Osteoblast (primary cell): ENCODE results near the gene SLC22A14. TPM values are rescaled to one million over a fixed set of nuclear protein-coding genes. Genes with fewer than 3 reads are reported as not detected.
A peak's percentile ranks its signal among the peaks of the same experiment; 100 is the strongest.

Source experiments
- DNase-seq: peaks from one replicate; pipeline ENCODE4 v3.0.0; 2011; ENCODE audit warnings: low spot score, mixed read lengths; ENCODE audit not compliant: insufficient read length; ENCODE audit errors: missing footprints
- H2AFZ ChIP-seq: 2 replicates; pipeline ENCODE4 v1.6.0; 2011; ENCODE audit warnings: mild to moderate bottlenecking, low read length
- H3K27ac ChIP-seq: 2 replicates; pipeline ENCODE4 v1.5.1; 2011; ENCODE audit warnings: mild to moderate bottlenecking, low read depth, low read length, moderate library complexity
- H3K27me3 ChIP-seq: 2 replicates; pipeline ENCODE4 v1.6.0; 2012; ENCODE audit warnings: mild to moderate bottlenecking, control low read depth, inconsistent platforms, low read length, moderate library complexity; ENCODE audit not compliant: insufficient read depth
- H3K36me3 ChIP-seq: 2 replicates; pipeline ENCODE4 v1.5.1; 2011; ENCODE audit warnings: mild to moderate bottlenecking, low read length, control low read depth, moderate library complexity; ENCODE audit not compliant: insufficient read depth
- H3K4me1 ChIP-seq: 2 replicates; pipeline ENCODE4 v1.5.1; 2011; ENCODE audit warnings: mild to moderate bottlenecking, low read length, control low read depth, moderate library complexity; ENCODE audit not compliant: insufficient read depth
- H3K4me2 ChIP-seq: 2 replicates; pipeline ENCODE4 v1.6.0; 2011; ENCODE audit warnings: mild to moderate bottlenecking, low read length; ENCODE audit not compliant: insufficient read depth
- H3K4me3 ChIP-seq: fragments of 200-600 bp; sonication (generic); 3 replicates; pipeline ENCODE4 v1.5.1; 2012; ENCODE audit warnings: mild to moderate bottlenecking, low read length, inconsistent platforms; ENCODE audit not compliant: insufficient read depth
- H3K79me2 ChIP-seq: 2 replicates; pipeline ENCODE4 v1.6.0; 2012; ENCODE audit warnings: mild to moderate bottlenecking, low read length, control low read depth, inconsistent platforms; ENCODE audit not compliant: insufficient read depth
- H3K9me3 ChIP-seq: 2 replicates; pipeline ENCODE4 v1.5.1; 2011; ENCODE audit warnings: low read depth, low read length, control low read depth
- H4K20me1 ChIP-seq: 2 replicates; pipeline ENCODE4 v1.6.0; 2012; ENCODE audit warnings: mild to moderate bottlenecking, low read length, control low read depth; ENCODE audit not compliant: insufficient read depth
- total RNA-seq: library from RNA; depleted of rRNA; stranded (reverse); fragments of >200 nt; gene quantifications from 2 replicates; pipeline ENCODE4 v1.2.3, GENCODE V29; 2012
- TF ChIP-seq, protein P1 (sequence below): IDR thresholded peaks from 2 replicates; pipeline ENCODE4 v1.5.1; 2011; ENCODE audit warnings: mild to moderate bottlenecking, low read depth, low read length, moderate library complexity; ENCODE audit errors: extremely low read depth

SLC22A14 gene
- total RNA-seq, 1 donor = 0.36 TPM

DNA sequence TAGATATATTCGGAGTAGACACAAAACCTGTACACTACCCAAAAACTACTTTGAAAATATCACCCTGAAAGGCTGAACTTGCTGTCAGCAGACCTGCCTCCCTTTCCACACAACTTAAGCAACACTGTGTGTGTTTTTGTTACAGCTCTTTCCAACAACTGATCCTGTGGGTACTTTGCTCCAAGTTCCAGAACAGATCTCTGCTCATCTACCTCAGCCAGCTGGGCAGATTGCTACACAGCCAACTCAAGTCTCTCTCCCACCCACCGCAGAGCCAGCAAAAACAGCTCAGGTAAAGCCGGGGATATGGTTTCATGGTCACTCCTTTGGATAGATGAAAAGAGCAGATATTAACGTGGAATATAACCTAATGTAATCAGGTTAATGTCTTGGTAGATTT, 36.2 kb upstream of the SLC22A14 start:
- TF ChIP-seq, protein P1, sequence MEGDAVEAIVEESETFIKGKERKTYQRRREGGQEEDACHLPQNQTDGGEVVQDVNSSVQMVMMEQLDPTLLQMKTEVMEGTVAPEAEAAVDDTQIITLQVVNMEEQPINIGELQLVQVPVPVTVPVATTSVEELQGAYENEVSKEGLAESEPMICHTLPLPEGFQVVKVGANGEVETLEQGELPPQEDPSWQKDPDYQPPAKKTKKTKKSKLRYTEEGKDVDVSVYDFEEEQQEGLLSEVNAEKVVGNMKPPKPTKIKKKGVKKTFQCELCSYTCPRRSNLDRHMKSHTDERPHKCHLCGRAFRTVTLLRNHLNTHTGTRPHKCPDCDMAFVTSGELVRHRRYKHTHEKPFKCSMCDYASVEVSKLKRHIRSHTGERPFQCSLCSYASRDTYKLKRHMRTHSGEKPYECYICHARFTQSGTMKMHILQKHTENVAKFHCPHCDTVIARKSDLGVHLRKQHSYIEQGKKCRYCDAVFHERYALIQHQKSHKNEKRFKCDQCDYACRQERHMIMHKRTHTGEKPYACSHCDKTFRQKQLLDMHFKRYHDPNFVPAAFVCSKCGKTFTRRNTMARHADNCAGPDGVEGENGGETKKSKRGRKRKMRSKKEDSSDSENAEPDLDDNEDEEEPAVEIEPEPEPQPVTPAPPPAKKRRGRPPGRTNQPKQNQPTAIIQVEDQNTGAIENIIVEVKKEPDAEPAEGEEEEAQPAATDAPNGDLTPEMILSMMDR = no peak
- Histone ChIP-seq H3K27me3 (no peaks in the 10 kb centered on the region), H3K4me3 (no peak overlapping the region), H3K4me2 (no peak overlapping the region), H2AFZ (no peak overlapping the region), H3K36me3 (peaks cover 42% of the 10 kb centered on the region), H3K27ac (no peak overlapping the region), H3K9me3 (no peaks in the 10 kb centered on the region), H3K4me1 (peaks cover 12% of the 10 kb centered on the region), H3K79me2 (peaks cover 19% of the 10 kb centered on the region), H4K20me1 (peaks cover 8% of the 10 kb centered on the region)
- no peak for DNase-seq

GRCh38 chr3:38247366-38248035, 34.6 kb upstream of the SLC22A14 start:
- H2AFZ ChIP-seq = no peak overlapping the region
- peaks cover 57% of the 10 kb centered on the region for H3K36me3 ChIP-seq
- H3K27ac ChIP-seq = peak overlapping the region; percentile 25
- no peak overlapping the region for H3K4me3 ChIP-seq
- H3K4me1 ChIP-seq = peaks cover 12% of the 10 kb centered on the region
- peak overlapping the region; percentile 15 for H3K4me2 ChIP-seq
- H3K79me2 ChIP-seq = peaks cover 16% of the 10 kb centered on the region
- peaks cover 12% of the 10 kb centered on the region for H4K20me1 ChIP-seq
- H3K27me3 ChIP-seq = no peaks in the 10 kb centered on the region
- peak; percentile 74 for DNase-seq
- no peaks in the 10 kb centered on the region for H3K9me3 ChIP-seq
- TF ChIP-seq, protein P1 = peak; percentile 41

DNA sequence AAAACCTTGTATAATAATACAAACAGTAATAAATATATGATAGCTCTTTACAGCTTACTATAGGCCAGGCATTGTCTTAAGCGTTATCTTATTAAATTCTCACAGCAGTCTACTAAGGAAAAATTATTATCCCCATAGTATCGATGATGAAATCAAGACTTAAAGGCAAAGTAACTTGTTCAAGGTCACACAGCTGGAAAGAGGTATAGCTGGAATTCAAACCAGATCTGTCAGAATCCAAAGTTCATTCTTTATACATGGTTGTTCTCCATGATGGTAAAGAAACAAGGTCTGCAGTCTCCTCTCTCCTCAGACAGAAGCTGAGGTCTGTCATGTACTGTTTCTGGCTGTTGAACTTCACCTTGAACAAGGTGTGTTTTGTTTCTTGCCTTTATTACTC, 31.9 kb upstream of the SLC22A14 start:
- no peaks in the 10 kb centered on the region for H3K9me3 ChIP-seq
- no peak overlapping the region for H3K4me3 ChIP-seq
- no peaks in the 10 kb centered on the region for H3K27me3 ChIP-seq
- no peak overlapping the region for H2AFZ ChIP-seq
- TF ChIP-seq, protein P1 = no peak
- peaks cover 9% of the 10 kb centered on the region for H4K20me1 ChIP-seq
- no peak overlapping the region for H3K4me2 ChIP-seq
- peaks cover 77% of the 10 kb centered on the region for H3K36me3 ChIP-seq
- H3K79me2 ChIP-seq = peaks cover 16% of the 10 kb centered on the region
- no peak overlapping the region for H3K27ac ChIP-seq
- DNase-seq = no peak
- H3K4me1 ChIP-seq = peaks cover 12% of the 10 kb centered on the region

GRCh38 chr3:38251197-38251596, 30.9 kb upstream of the SLC22A14 start:
- H3K79me2 ChIP-seq = peaks cover 16% of the 10 kb centered on the region
- no peaks in the 10 kb centered on the region for H3K27me3 ChIP-seq
- DNase-seq = no peak
- H3K4me1 ChIP-seq = peaks cover 12% of the 10 kb centered on the region
- peaks cover 79% of the 10 kb centered on the region for H3K36me3 ChIP-seq
- no peak overlapping the region for H3K4me2 ChIP-seq
- H2AFZ ChIP-seq = no peak overlapping the region
- H3K27ac ChIP-seq = no peak overlapping the region
- TF ChIP-seq, protein P1 = no peak
- H3K4me3 ChIP-seq = no peak overlapping the region
- no peaks in the 10 kb centered on the region for H3K9me3 ChIP-seq
- H4K20me1 ChIP-seq = peaks cover 12% of the 10 kb centered on the region
